Ecto neural progenitor cell (in vitro differentiated cells): ENCODE measurements around the gene SVIP.
A peak's percentile ranks its signal among the peaks of the same experiment; 100 is the strongest.

Source experiments
- DNase-seq: peaks from one replicate; pipeline ENCODE4 v3.0.0-alpha.2; 2018; ENCODE audit warnings: low spot score

The SVIP gene

GRCh38 chr11:22829231-22830081 lies at the start of gene SVIP:
Gene SVIP, minus strand, starts transcription at chr11:22829801. Its CDS starts 53 bp downstream, at chr11:22829748.
- peak; percentile 97 for DNase-seq

GRCh38 chr11:22878604-22879003 lies 49.0 kb upstream of the SVIP start:
- no peak for DNase-seq

GRCh38 chr11:22878039-22878438 lies 48.4 kb upstream of the SVIP start:
- no peak for DNase-seq

GRCh38 chr11:22875869-22876473 lies 46.4 kb upstream of the SVIP start:
- DNase-seq = peak; percentile 50

- no peak for DNase-seq
These were observed 39.7 kb upstream of the SVIP start for GRCh38 chr11:22869325-22869724.

GRCh38 chr11:22860241-22860640 lies 30.6 kb upstream of the SVIP start, which contains the start of gene CCDC179:
Gene CCDC179, minus strand, starts transcription at chr11:22860474. Its CDS starts 53 bp downstream, at chr11:22860421.
- DNase-seq = no peak

GRCh38 chr11:22859756-22860155 lies 30.2 kb upstream of the SVIP start:
- no peak for DNase-seq

GRCh38 chr11:22851477-22851876 lies 21.9 kb upstream of the SVIP start:
- no peak for DNase-seq

- DNase-seq = no peak
These were observed 17.1 kb upstream of the SVIP start for GRCh38 chr11:22846726-22847125.

GRCh38 chr11:22832315-22833015 lies 2.9 kb upstream of the SVIP start:
- no peak for DNase-seq

GRCh38 chr11:22830082-22830414 lies 447 bp upstream of the SVIP start:
- no peak for DNase-seq

- no peak for DNase-seq
These were observed 1.2 kb downstream of the SVIP start for GRCh38 chr11:22828373-22828772.

GRCh38 chr11:22822203-22822602 lies 7.4 kb downstream of the SVIP start:
- no peak for DNase-seq

- no peak for DNase-seq
These were observed 19.7 kb downstream of the SVIP start for GRCh38 chr11:22809893-22810292.

- DNase-seq = no peak
These were observed 20.9 kb downstream of the SVIP start for GRCh38 chr11:22808571-22809197.

GRCh38 chr11:22807855-22808570 lies 21.6 kb downstream of the SVIP start:
- DNase-seq = no peak

GRCh38 chr11:22807391-22807790 lies 22.2 kb downstream of the SVIP start:
- DNase-seq = no peak

- DNase-seq = no peak
These were observed 26.7 kb downstream of the SVIP start for GRCh38 chr11:22802861-22803260.

GRCh38 chr11:22800482-22800881 lies 29.1 kb downstream of the SVIP start:
- DNase-seq = no peak

- no peak for DNase-seq
These were observed 30.7 kb downstream of the SVIP start for GRCh38 chr11:22798901-22799300.

GRCh38 chr11:22797047-22797446 lies 32.6 kb downstream of the SVIP start:
- no peak for DNase-seq

GRCh38 chr11:22795914-22796313 lies 33.7 kb downstream of the SVIP start:
- DNase-seq = no peak
